Astrocyte (in vitro differentiated cells and primary cell): Measurements from ENCODE around the gene GNG2. TPM values are rescaled to one million over a fixed set of nuclear protein-coding genes. Genes with fewer than 3 reads are reported as not detected.

Experiments
- DNase-seq: peaks from one replicate; pipeline ENCODE4 v3.0.0-alpha.2; 2010; ENCODE audit warnings: low read depth
- FAIRE-seq: peaks from 2 replicates; lab custom pipeline; 2011; peaks lifted over from hg19 to GRCh38; lab: Jason Lieb, UNC
- H2AFZ ChIP-seq: 2 replicates; pipeline ENCODE4 v1.6.0; 2012; ENCODE audit warnings: low read depth, low read length, inconsistent platforms
- H3K27ac ChIP-seq: 2 replicates; pipeline ENCODE4 v1.5.1; 2011; ENCODE audit warnings: low read depth, low read length, inconsistent platforms
- H3K27me3 ChIP-seq: 2 replicates; pipeline ENCODE4 v1.6.0; 2011; ENCODE audit warnings: low read length, inconsistent platforms; ENCODE audit not compliant: insufficient read depth
- H3K36me3 ChIP-seq: 2 replicates; pipeline ENCODE4 v1.5.1; 2011; ENCODE audit warnings: low read length, inconsistent platforms; ENCODE audit not compliant: insufficient read depth
- H3K4me1 ChIP-seq: 2 replicates; pipeline ENCODE4 v1.5.1; 2011; ENCODE audit warnings: low read length, inconsistent platforms; ENCODE audit not compliant: insufficient read depth
- H3K4me2 ChIP-seq: 2 replicates; pipeline ENCODE4 v1.6.0; 2012; ENCODE audit warnings: low read length, inconsistent platforms
- H3K4me3 ChIP-seq: 2 replicates; pipeline ENCODE4 v1.5.1; 2011; ENCODE audit warnings: low read depth, mild to moderate bottlenecking, low read length, inconsistent platforms; ENCODE audit not compliant: insufficient read depth
- H3K79me2 ChIP-seq: 2 replicates; pipeline ENCODE4 v1.6.0; 2012; ENCODE audit warnings: mild to moderate bottlenecking, low read length, inconsistent platforms; ENCODE audit not compliant: insufficient read depth
- H3K9ac ChIP-seq: 2 replicates; pipeline ENCODE4 v1.6.0; 2012; ENCODE audit warnings: mild to moderate bottlenecking, low read length, inconsistent platforms
- H3K9me3 ChIP-seq: 2 replicates; pipeline ENCODE4 v1.5.1; 2012; ENCODE audit warnings: low read depth, mild to moderate bottlenecking, low read length, inconsistent platforms; ENCODE audit not compliant: insufficient read depth
- H4K20me1 ChIP-seq: 2 replicates; pipeline ENCODE4 v1.6.0; 2012; ENCODE audit warnings: low read length, inconsistent platforms; ENCODE audit not compliant: insufficient read depth
- H3K27ac Mint-ChIP-seq: one replicate; pipeline ENCODE4 v1.8.0; 2021; ENCODE audit warnings: mild to moderate bottlenecking, mixed read lengths; ENCODE audit not compliant: unreplicated experiment
- H3K27me3 Mint-ChIP-seq: one replicate; pipeline ENCODE4 v1.8.0; 2021; ENCODE audit warnings: low read depth, mixed read lengths; ENCODE audit not compliant: unreplicated experiment
- H3K36me3 Mint-ChIP-seq: one replicate; pipeline ENCODE4 v1.8.0; 2021; ENCODE audit warnings: low read depth, mixed read lengths; ENCODE audit not compliant: unreplicated experiment
- H3K4me1 Mint-ChIP-seq: one replicate; pipeline ENCODE4 v1.8.0; 2021; ENCODE audit warnings: low read depth, mixed read lengths; ENCODE audit not compliant: unreplicated experiment
- H3K4me3 Mint-ChIP-seq: one replicate; pipeline ENCODE4 v1.8.0; 2021; ENCODE audit warnings: mild to moderate bottlenecking, moderate library complexity, mixed read lengths; ENCODE audit not compliant: unreplicated experiment
- H3K9me3 Mint-ChIP-seq: one replicate; pipeline ENCODE4 v1.8.0; 2021; ENCODE audit warnings: mild to moderate bottlenecking, mixed read lengths; ENCODE audit not compliant: unreplicated experiment
- CTCF ChIP-seq: IDR thresholded peaks from 2 replicates; pipeline ENCODE4 v1.5.1; 2011; ENCODE audit warnings: low read depth, mild to moderate bottlenecking, inconsistent platforms, low read length, moderate library complexity; ENCODE audit not compliant: insufficient read depth
- EZH2 ChIP-seq: IDR thresholded peaks from 2 replicates; pipeline ENCODE4 v1.6.1; 2012; ENCODE audit warnings: mild to moderate bottlenecking, low read length, inconsistent platforms; ENCODE audit not compliant: insufficient read depth
- total RNA-seq: library from RNA; stranded (reverse); gene quantifications from 2 replicates; pipeline ENCODE4 v1.2.1, GENCODE V29; 2021

Gene GNG2
- total RNA-seq, 1 donor from 2014 or later: 7.3 TPM

- no peak overlapping the region for H3K27ac Mint-ChIP-seq
- no peak for FAIRE-seq
- TF ChIP-seq EZH2: no peak
- no peak for TF ChIP-seq CTCF
- H3K27me3 ChIP-seq: no peaks in the 10 kb centered on the region
- no peak overlapping the region for H3K4me3 Mint-ChIP-seq
- peaks cover 4% of the 10 kb centered on the region for H3K9me3 Mint-ChIP-seq
- H3K4me3 ChIP-seq: no peak overlapping the region
- no peaks in the 10 kb centered on the region for H3K79me2 ChIP-seq
- peaks cover 2% of the 10 kb centered on the region for H3K36me3 Mint-ChIP-seq
- H3K27me3 Mint-ChIP-seq: no peaks in the 10 kb centered on the region
- H3K27ac ChIP-seq: no peak overlapping the region
- H2AFZ ChIP-seq: no peak overlapping the region
- H3K9me3 ChIP-seq: no peaks in the 10 kb centered on the region
- peaks cover 6% of the 10 kb centered on the region for H3K4me1 Mint-ChIP-seq
- H3K9ac ChIP-seq: no peak overlapping the region
- H3K36me3 ChIP-seq: no peaks in the 10 kb centered on the region
- H3K4me1 ChIP-seq: peaks cover 6% of the 10 kb centered on the region
- no peak for DNase-seq
- no peaks in the 10 kb centered on the region for H4K20me1 ChIP-seq
- H3K4me2 ChIP-seq: no peak overlapping the region
Measured at GRCh38 chr14:51894250-51894649, 33.8 kb downstream of the GNG2 start.

- H3K9ac ChIP-seq: no peak overlapping the region
- no peaks in the 10 kb centered on the region for H3K9me3 ChIP-seq
- Mint-ChIP-seq H3K27ac (no peak overlapping the region), H3K9me3 (peaks cover 4% of the 10 kb centered on the region), H3K27me3 (no peaks in the 10 kb centered on the region), H3K36me3 (peaks cover 2% of the 10 kb centered on the region), H3K4me1 (no peaks in the 10 kb centered on the region), H3K4me3 (no peak overlapping the region)
- DNase-seq (no peak), FAIRE-seq (no peak)
- TF ChIP-seq CTCF (no peak), EZH2 (no peak)
- H2AFZ ChIP-seq: no peak overlapping the region
- no peaks in the 10 kb centered on the region for H3K4me1 ChIP-seq
- H4K20me1 ChIP-seq: no peaks in the 10 kb centered on the region
- no peaks in the 10 kb centered on the region for H3K79me2 ChIP-seq
- no peaks in the 10 kb centered on the region for H3K36me3 ChIP-seq
- no peak overlapping the region for H3K4me3 ChIP-seq
- H3K4me2 ChIP-seq: no peak overlapping the region
- no peak overlapping the region for H3K27ac ChIP-seq
- H3K27me3 ChIP-seq: no peaks in the 10 kb centered on the region
Measured at GRCh38 chr14:51895375-51895774, 35.0 kb downstream of the GNG2 start.

- H3K36me3 Mint-ChIP-seq: peaks cover 2% of the 10 kb centered on the region
Measured at GRCh38 chr14:51897791-51898355, 37.5 kb downstream of the GNG2 start.

More at GRCh38 chr14:51897791-51898355, 37.5 kb downstream of the GNG2 start:
- H3K4me2 ChIP-seq: no peak overlapping the region
- H3K9me3 ChIP-seq: no peaks in the 10 kb centered on the region
- H2AFZ ChIP-seq: no peak overlapping the region
- no peaks in the 10 kb centered on the region for H3K79me2 ChIP-seq
- no peaks in the 10 kb centered on the region for H4K20me1 ChIP-seq
- no peak overlapping the region for H3K9ac ChIP-seq
- no peak for TF ChIP-seq EZH2
- no peak for TF ChIP-seq CTCF
- no peaks in the 10 kb centered on the region for H3K4me1 ChIP-seq
- DNase-seq (no peak), FAIRE-seq (no peak)
- H3K4me3 ChIP-seq: no peak overlapping the region
- peaks cover 4% of the 10 kb centered on the region for H3K9me3 Mint-ChIP-seq
- no peaks in the 10 kb centered on the region for H3K27me3 Mint-ChIP-seq
- no peak overlapping the region for H3K27ac ChIP-seq
- no peaks in the 10 kb centered on the region for H3K4me1 Mint-ChIP-seq
- no peaks in the 10 kb centered on the region for H3K36me3 ChIP-seq
- H3K27ac Mint-ChIP-seq: no peak overlapping the region
- no peak overlapping the region for H3K4me3 Mint-ChIP-seq
- no peaks in the 10 kb centered on the region for H3K27me3 ChIP-seq
